ENCODE results near the gene HPCAL1.

DNA sequence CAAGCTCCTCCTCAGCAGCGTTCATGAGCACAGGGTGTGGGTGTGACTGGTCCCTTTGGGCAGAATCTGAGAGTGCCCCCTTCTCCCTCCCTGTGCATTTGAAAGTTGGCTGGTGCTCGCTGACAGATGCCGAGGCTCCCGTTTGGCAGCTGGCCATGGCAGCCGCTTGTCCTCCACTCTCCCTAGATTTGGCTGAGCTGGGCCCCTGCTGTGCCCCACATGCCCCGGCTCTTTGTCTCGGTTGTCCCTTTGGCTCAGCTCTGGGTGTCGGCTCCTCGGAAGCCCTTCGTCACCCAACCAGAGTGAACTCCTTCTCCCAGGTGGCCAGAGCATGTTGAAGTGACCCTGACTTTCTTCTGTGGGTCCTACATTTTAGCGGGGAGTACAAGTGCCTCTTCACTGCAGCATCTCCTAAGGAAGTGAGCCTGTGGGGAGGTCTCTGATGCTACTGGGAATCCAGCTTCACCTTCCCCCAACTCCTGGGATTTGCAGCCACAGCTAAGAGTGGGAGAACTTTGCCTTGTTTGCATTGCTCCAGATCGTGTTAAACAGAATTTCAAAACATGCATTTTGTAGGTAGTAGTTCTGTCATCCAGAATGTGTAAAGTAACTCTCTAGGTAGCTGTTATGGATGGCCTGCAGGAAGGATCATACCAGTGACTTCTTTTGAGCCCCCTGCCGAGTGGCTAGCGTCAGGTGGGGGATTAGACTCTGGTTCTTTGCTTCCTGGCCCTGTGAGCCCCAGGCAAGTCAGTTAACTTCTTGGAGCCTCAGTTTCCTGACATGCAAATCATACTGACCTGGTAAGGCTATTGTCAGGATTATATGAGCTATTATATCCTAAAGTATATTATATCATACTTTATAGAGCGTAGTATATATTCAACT, 24.2 kb downstream of the HPCAL1 start:
- TF ChIP-seq, protein P1, sequence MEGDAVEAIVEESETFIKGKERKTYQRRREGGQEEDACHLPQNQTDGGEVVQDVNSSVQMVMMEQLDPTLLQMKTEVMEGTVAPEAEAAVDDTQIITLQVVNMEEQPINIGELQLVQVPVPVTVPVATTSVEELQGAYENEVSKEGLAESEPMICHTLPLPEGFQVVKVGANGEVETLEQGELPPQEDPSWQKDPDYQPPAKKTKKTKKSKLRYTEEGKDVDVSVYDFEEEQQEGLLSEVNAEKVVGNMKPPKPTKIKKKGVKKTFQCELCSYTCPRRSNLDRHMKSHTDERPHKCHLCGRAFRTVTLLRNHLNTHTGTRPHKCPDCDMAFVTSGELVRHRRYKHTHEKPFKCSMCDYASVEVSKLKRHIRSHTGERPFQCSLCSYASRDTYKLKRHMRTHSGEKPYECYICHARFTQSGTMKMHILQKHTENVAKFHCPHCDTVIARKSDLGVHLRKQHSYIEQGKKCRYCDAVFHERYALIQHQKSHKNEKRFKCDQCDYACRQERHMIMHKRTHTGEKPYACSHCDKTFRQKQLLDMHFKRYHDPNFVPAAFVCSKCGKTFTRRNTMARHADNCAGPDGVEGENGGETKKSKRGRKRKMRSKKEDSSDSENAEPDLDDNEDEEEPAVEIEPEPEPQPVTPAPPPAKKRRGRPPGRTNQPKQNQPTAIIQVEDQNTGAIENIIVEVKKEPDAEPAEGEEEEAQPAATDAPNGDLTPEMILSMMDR (IDR thresholded peaks at IDR 0.05) = no peak
- TF ChIP-seq POLR2A (IDR thresholded peaks at IDR 0.05) = no peak

All from testis (tissue), 2 donors.